ENCODE measurements around the gene ZNF419. TPM values are rescaled to one million over a fixed set of nuclear protein-coding genes. Genes with fewer than 3 reads are reported as not detected.
"Not testable (repeated sequence)": the region's sequence is repeated elsewhere in the genome, so short reads cannot be mapped to it uniquely, and the experiment has no call there.

ZNF419 gene
- polyA plus RNA-seq, 1 donor: 13.6 TPM

- H3K27ac ChIP-seq (ENCODE audit: low read length): peak within 1 kb of the TSS; percentile 63
- 86% methylated on average over 1 of the region's 38 CpGs for WGBS (ENCODE audit: insufficient coverage, low lambda C conversion rate)
- peak; percentile 94 to 97 for DNase-seq
- peaks cover 2% of the 10 kb centered on the region for H3K27me3 ChIP-seq (ENCODE audit: control insufficient read depth, insufficient read depth, low read length)
- H3K36me3 ChIP-seq (ENCODE audit: control insufficient read depth, insufficient read depth, low read length): peaks cover 40% of the 10 kb centered on the region
- peaks cover 32% of the 10 kb centered on the region for H3K9me3 ChIP-seq (ENCODE audit: control insufficient read depth, low read depth, low read length)
- no peaks in the 10 kb centered on the region for H3K4me1 ChIP-seq (ENCODE audit: control insufficient read depth, insufficient read depth, low read length)
- H3K4me3 ChIP-seq (ENCODE audit: low read length): peak within 1 kb of the TSS; percentile 67
These were observed 10.2 kb upstream of the ZNF419 start, which contains the start of gene ZNF772 for GRCh38 chr19:57477191-57478008. TSS of gene ZNF772 (minus strand) at chr19:57477566. CDS start at chr19:57477309, 257 bp downstream.

DNA sequence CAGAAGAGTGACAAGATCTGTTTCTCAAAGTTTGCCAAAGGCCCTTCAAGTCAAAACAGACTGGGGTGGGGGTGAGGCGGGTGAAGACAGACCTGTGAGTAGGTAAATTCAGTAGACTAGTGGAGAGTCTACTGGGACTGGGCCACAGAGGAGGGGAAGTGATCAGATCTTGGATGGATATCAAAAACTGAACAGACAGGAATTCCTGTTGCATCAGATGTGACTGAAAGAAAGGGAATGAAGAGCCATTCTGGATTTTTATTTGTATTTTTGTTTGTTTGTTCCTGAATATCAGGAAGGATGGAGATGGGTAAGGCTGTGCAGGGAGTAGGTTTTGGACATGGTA, 722 bp downstream of the ZNF419 start:
- not testable (repeated sequence) for H3K27ac ChIP-seq (ENCODE audit: low read length); H3K9me3 ChIP-seq (ENCODE audit: control insufficient read depth, low read depth, low read length); H3K27me3 ChIP-seq (ENCODE audit: control insufficient read depth, insufficient read depth, low read length); H3K4me1 ChIP-seq (ENCODE audit: control insufficient read depth, insufficient read depth, low read length); DNase-seq
- peak overlapping the region; percentile 11 for H3K4me3 ChIP-seq (ENCODE audit: low read length)
- peaks cover 26% of the 10 kb centered on the region for H3K36me3 ChIP-seq (ENCODE audit: control insufficient read depth, insufficient read depth, low read length)
- no CpG with 5 or more reads among the region's 1 CpG for WGBS (ENCODE audit: insufficient coverage, low lambda C conversion rate)

- not testable (repeated sequence) for H3K4me1 ChIP-seq (ENCODE audit: control insufficient read depth, insufficient read depth, low read length); H3K36me3 ChIP-seq (ENCODE audit: control insufficient read depth, insufficient read depth, low read length); DNase-seq; H3K27ac ChIP-seq (ENCODE audit: low read length); H3K27me3 ChIP-seq (ENCODE audit: control insufficient read depth, insufficient read depth, low read length); H3K4me3 ChIP-seq (ENCODE audit: low read length)
- peaks cover 21% of the 10 kb centered on the region for H3K9me3 ChIP-seq (ENCODE audit: control insufficient read depth, low read depth, low read length)
These were observed 11.8 kb downstream of the ZNF419 start for GRCh38 chr19:57499332-57499679.

GRCh38 chr19:57499680-57500395, 12.3 kb downstream of the ZNF419 start, which contains the start of gene ZNF773:
TSS of gene ZNF773 (plus strand) at chr19:57499938. CDS start at chr19:57500081, 143 bp downstream.
- Histone ChIP-seq H3K27ac (ENCODE audit: low read length) (peak within 1 kb of the TSS; percentile 60), H3K4me3 (ENCODE audit: low read length) (peak within 1 kb of the TSS; percentile 78), H3K9me3 (ENCODE audit: control insufficient read depth, low read depth, low read length) (peaks cover 21% of the 10 kb centered on the region)
- H3K27me3 ChIP-seq (ENCODE audit: control insufficient read depth, insufficient read depth, low read length); H3K4me1 ChIP-seq (ENCODE audit: control insufficient read depth, insufficient read depth, low read length); H3K36me3 ChIP-seq (ENCODE audit: control insufficient read depth, insufficient read depth, low read length): not testable (repeated sequence)
- peak; percentile 95 to 96 for DNase-seq
- no CpG with 5 or more reads among the region's 69 CpGs for WGBS (ENCODE audit: insufficient coverage, low lambda C conversion rate)

DNA sequence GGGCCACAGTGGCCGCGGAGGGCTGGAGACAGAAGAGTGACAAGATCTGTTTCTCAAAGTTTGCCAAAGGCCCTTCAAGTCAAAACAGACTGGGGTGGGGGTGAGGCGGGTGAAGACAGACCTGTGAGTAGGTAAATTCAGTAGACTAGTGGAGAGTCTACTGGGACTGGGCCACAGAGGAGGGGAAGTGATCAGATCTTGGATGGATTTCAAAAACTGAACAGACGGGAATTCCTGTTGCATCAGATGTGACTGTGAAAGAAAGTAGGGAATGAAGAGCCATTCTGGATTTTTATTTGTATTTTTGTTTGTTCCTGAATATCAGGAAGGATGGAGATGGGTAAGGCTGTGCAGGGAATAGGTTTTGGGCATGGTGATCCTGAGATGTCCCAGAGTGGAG, 12.8 kb downstream of the ZNF419 start:
- not testable (repeated sequence) for DNase-seq; H3K4me3 ChIP-seq (ENCODE audit: low read length); H3K27ac ChIP-seq (ENCODE audit: low read length); H3K4me1 ChIP-seq (ENCODE audit: control insufficient read depth, insufficient read depth, low read length); H3K27me3 ChIP-seq (ENCODE audit: control insufficient read depth, insufficient read depth, low read length)
- WGBS (ENCODE audit: insufficient coverage, low lambda C conversion rate): 10% methylated on average over 1 of the region's 4 CpGs
- Histone ChIP-seq H3K9me3 (ENCODE audit: control insufficient read depth, low read depth, low read length) (peaks cover 19% of the 10 kb centered on the region), H3K36me3 (ENCODE audit: control insufficient read depth, insufficient read depth, low read length) (peaks cover 12% of the 10 kb centered on the region)

DNA sequence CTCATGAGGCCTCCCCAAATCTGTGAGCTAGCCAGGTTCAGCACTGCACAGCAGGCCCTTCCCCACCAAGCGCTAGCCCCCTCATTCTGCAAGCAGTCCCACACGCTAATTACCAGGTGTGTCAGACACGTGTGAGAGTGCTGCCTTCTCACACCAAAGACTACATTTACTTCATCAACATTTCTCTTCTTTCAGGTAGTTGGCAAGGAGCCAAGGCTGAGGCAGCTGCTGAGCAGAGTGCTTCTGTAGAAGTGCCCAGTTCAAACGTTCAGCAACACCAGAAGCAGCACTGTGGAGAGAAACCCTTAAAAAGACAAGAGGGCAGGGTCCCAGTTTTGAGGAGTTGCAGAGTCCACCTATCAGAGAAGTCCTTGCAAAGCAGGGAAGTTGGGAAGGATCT, 18.6 kb downstream of the ZNF419 start:
- Histone ChIP-seq H3K36me3 (ENCODE audit: control insufficient read depth, insufficient read depth, low read length) (peaks cover 38% of the 10 kb centered on the region), H3K9me3 (ENCODE audit: control insufficient read depth, low read depth, low read length) (peaks cover 26% of the 10 kb centered on the region)
- WGBS (ENCODE audit: insufficient coverage, low lambda C conversion rate): no CpG with 5 or more reads among the region's 4 CpGs

GRCh38 chr19:57511484-57511883, 23.9 kb downstream of the ZNF419 start:
- Histone ChIP-seq H3K36me3 (ENCODE audit: control insufficient read depth, insufficient read depth, low read length) (peaks cover 15% of the 10 kb centered on the region), H3K9me3 (ENCODE audit: control insufficient read depth, low read depth, low read length) (peaks cover 29% of the 10 kb centered on the region)

More for the DNA sequence above, 18.6 kb downstream of the ZNF419 start:
- Histone ChIP-seq H3K4me1 (ENCODE audit: control insufficient read depth, insufficient read depth, low read length) (no peaks in the 10 kb centered on the region), H3K27ac (ENCODE audit: low read length) (no peak overlapping the region), H3K4me3 (ENCODE audit: low read length) (no peak overlapping the region), H3K27me3 (ENCODE audit: control insufficient read depth, insufficient read depth, low read length) (no peaks in the 10 kb centered on the region)
- no peak for DNase-seq

GRCh38 chr19:57512845-57513244, 25.3 kb downstream of the ZNF419 start:
- Histone ChIP-seq H3K4me1 (ENCODE audit: control insufficient read depth, insufficient read depth, low read length) (no peaks in the 10 kb centered on the region), H3K9me3 (ENCODE audit: control insufficient read depth, low read depth, low read length) (peaks cover 28% of the 10 kb centered on the region), H3K36me3 (ENCODE audit: control insufficient read depth, insufficient read depth, low read length) (peaks cover 4% of the 10 kb centered on the region), H3K4me3 (ENCODE audit: low read length) (no peak overlapping the region), H3K27ac (ENCODE audit: low read length) (no peak overlapping the region), H3K27me3 (ENCODE audit: control insufficient read depth, insufficient read depth, low read length) (no peaks in the 10 kb centered on the region)
- DNase-seq: no peak
- no CpG with 5 or more reads among the region's 6 CpGs for WGBS (ENCODE audit: insufficient coverage, low lambda C conversion rate)

More at GRCh38 chr19:57511484-57511883, 23.9 kb downstream of the ZNF419 start:
- DNase-seq: no peak
- no peaks in the 10 kb centered on the region for H3K27me3 ChIP-seq (ENCODE audit: control insufficient read depth, insufficient read depth, low read length)
- H3K27ac ChIP-seq (ENCODE audit: low read length): no peak overlapping the region
- H3K4me1 ChIP-seq (ENCODE audit: control insufficient read depth, insufficient read depth, low read length): no peaks in the 10 kb centered on the region
- no peak overlapping the region for H3K4me3 ChIP-seq (ENCODE audit: low read length)

DNA sequence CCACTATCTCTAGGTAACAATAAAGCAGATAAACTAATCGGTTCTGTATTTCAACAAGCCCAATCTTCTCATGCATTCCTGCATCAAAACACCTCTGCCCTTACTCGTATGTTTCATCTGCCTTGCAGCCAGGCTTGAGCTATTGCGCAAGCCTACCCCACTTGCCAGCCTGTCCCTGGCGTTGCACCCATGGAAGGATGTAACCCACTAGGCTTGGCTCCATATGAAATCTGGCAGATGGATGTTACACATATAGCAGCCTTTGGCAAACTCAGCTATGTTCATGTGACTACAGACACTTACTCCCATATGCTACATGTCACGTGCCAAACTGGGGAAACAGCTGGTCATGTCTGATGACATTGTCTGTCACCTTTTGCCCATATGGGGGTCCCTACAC, 27.7 kb downstream of the ZNF419 start:
- DNase-seq: no peak
- Histone ChIP-seq H3K9me3 (ENCODE audit: control insufficient read depth, low read depth, low read length) (peaks cover 24% of the 10 kb centered on the region), H3K27me3 (ENCODE audit: control insufficient read depth, insufficient read depth, low read length) (no peaks in the 10 kb centered on the region), H3K4me3 (ENCODE audit: low read length) (no peak overlapping the region), H3K4me1 (ENCODE audit: control insufficient read depth, insufficient read depth, low read length) (no peaks in the 10 kb centered on the region), H3K36me3 (ENCODE audit: control insufficient read depth, insufficient read depth, low read length) (no peaks in the 10 kb centered on the region), H3K27ac (ENCODE audit: low read length) (no peak overlapping the region)
- no CpG with 5 or more reads among the region's 5 CpGs for WGBS (ENCODE audit: insufficient coverage, low lambda C conversion rate)

GRCh38 chr19:57518021-57518420, 30.5 kb downstream of the ZNF419 start:
- not testable (repeated sequence) for H3K4me3 ChIP-seq (ENCODE audit: low read length); H3K36me3 ChIP-seq (ENCODE audit: control insufficient read depth, insufficient read depth, low read length); DNase-seq; H3K27me3 ChIP-seq (ENCODE audit: control insufficient read depth, insufficient read depth, low read length); H3K9me3 ChIP-seq (ENCODE audit: control insufficient read depth, low read depth, low read length); H3K4me1 ChIP-seq (ENCODE audit: control insufficient read depth, insufficient read depth, low read length); H3K27ac ChIP-seq (ENCODE audit: low read length)
- WGBS (ENCODE audit: insufficient coverage, low lambda C conversion rate): no CpG with 5 or more reads among the region's 4 CpGs
